T-helper 2 cell treated with Interferon-gamma antibody and Interleukin-4, amounts not matched to agents 100 ng/mL and 5 ng/mL, for 36 hours (primary cell): Measurements from ENCODE around the gene CMIP. TPM values are rescaled to one million over a fixed set of nuclear protein-coding genes. Genes with fewer than 3 reads are reported as not detected.

Experiments used
- intact Hi-C: fragments of 100-400 bp; cut with micrococcal nuclease; formaldehyde crosslinking; loops from one replicate; pipeline ENCODE4 v1.15.1; 2023
- total RNA-seq: library from RNA; stranded (reverse); gene quantifications from 2 replicates; pipeline ENCODE4 v1.2.3, GENCODE V29; 2022

The CMIP gene
- total RNA-seq, 1 donor from 2014 or later, result 64.3 TPM

DNA sequence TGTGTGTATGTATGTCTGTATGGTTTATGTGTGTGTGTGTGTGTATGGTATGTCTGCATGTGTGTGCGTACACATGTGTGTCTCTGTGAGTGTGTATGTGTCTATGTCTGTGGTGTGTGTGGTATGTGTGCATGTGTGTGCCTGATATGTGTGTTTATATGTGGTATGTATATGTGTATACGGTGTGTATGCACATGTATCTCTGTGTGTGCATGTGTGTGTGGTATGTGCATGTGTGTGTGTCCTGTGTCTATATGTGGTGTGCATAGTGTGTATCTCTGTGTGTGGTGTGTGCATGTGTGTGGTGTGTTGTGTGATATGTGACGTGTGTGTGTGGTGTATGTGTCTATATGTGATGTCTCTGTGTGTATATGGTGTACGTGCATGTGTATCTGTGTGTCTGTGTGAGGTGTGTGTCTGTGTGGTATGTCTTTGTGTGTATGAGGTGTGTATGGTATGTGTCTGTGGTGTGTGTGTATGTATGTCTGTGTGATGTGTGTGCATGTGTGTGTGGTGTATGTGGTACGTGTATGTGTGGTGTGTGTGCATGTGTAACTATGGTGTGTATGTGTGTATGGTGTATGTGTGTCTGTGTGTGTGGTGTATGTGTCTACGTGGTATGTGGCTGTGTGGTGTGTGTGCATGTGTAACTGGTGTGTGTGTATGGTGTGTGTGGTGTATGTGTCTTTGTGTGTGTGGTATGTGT, 170.2 kb downstream of the CMIP start:
- intact Hi-C loops, result loop anchor here (5.0 to 10.0 kb wide), 3 partner anchors 90 to 213 kb away; no protein-coding TSS in a partner anchor

DNA sequence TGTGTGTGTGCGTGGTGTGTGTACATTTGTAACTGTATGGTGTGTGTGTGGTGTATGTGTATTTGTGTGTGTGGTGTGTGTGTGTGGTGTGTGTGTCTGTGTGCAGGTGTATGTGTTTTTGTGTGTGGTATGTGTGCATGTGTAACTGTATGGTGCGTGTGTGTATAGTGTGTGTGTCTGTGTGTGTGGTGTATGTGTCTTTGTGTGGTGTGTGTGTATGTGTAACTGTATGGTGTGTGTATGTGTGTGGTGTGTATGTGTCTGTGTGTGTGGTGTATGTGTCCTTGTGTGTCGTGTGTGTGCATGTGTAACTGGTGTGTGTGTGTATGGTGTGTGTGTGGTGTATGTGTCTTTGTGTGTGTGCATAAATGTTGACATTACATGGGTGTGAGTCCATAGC, 170.8 kb downstream of the CMIP start:
- intact Hi-C loops, result loop anchor here (5.0 to 10.0 kb wide), 3 partner anchors 91 to 213 kb away; no protein-coding TSS in a partner anchor

DNA sequence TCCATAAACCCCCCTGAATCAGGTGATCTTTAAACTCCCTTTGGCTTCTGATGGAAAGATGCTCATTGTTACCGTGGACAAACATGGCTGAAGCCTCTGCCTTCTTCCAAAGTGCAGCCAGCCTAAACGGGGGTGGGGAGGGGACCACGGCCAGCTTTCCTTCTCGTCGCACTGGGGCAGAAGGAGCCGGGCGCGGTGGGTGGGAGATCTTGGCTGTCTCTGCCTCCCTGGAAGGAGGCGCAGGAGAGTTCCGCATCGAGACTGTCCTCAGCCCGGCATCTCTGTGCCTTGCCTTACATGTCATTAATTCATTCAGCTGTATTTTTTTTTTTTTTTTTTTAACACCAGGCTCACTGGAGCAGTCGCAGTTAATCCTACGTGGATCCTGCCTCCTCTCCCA, 171.2 kb downstream of the CMIP start:
- intact Hi-C loops, result loop anchor here (1.0 to 10.0 kb wide), 4 partner anchors 16 to 214 kb away; no protein-coding TSS in a partner anchor

DNA sequence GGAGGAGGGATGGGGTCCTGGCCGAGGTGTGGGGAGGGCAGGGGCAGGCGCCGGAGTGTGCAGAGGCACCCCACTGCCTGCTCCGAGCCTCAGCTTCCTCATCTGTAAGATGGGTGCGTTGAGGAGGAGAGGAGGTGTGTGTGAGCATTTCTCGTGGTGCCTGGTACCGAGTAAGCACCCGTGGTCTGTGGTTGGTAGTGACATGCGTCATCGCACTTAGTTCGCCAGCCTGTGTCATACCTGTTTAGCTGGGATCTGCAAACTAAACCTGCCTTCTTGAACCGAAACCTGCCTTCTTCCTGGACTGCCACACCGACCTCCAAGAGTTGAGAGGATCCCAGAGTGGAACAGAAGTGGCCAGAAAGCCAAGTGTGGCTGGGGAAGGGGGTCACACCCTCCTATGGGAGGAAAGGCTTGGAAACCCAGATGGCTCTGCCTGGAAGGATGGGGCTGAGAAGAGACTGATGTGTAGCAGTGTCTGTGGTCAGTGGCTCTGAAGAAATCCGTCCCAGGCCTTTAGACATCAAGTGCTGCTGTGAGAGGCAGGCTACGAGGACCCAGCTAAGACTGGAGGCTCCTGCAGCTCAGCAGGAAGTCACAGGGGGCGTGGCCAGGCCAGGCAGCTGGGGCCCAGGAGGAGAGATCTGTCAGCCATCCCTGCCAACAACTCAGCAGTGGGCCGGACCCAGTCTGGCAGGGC, 171.9 kb downstream of the CMIP start:
- intact Hi-C loops, result loop anchor here (1.0 to 10.0 kb wide), 4 partner anchors 16 to 214 kb away; no protein-coding TSS in a partner anchor

DNA sequence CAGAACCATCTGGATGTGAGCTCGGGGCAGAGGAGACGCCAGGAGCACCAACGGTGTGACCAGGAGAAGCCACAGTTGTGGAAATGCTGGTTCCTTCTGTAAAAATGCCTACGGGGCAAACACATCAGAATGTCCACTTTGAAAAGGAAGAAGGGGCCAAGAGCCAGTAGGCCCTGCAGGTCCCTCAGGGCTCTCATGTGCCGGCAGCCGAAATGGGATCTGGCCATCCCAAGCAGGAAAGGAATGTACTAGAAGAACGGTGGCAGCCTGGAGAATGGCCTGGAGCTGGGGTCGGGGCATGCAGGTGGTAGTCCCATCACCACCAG, 172.4 kb downstream of the CMIP start:
- intact Hi-C loops, result loop anchor here (5.0 to 10.0 kb wide), 3 partner anchors 92 to 215 kb away; no protein-coding TSS in a partner anchor

DNA sequence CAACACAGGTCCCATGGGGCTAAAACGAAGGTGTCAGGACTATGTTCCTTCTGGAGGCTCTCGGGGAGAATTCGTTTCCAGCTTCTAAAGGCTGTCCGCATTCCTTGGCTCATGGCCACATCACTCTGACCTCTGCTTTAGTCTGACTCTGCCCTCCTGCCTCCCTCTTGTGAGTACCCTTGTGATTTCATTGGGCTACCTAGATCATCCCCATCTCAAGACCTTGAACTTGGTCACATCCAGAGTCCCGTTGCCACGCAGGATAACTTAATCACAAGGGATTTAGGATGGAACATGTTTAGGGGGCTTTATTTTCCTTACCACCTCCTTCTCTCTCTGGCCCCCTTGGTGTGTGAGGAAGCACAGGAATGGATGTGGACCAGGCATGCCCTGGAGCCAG, 173.6 kb downstream of the CMIP start:
- intact Hi-C loops, result loop anchor here (5.0 to 10.0 kb wide), 3 partner anchors 93 to 216 kb away; no protein-coding TSS in a partner anchor

DNA sequence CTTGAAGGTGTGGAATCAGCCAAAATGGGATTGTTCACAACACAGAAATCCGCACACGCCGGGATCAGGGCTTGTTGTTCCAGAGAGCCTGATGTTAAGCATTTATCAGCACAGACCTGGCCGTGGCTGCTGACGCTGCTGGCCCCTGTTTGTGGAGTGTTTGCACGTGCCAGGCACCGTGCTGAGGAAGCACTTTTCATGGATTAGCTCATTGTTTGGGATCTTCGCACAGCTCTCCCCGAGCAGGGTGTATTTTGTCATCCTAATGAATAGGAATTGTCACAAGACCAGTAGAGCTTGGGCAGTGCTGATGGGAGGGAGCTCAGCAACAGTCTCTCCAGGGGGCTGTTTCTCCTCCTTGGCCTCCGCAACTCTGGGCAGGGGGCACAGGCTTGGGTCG, 174.1 kb downstream of the CMIP start:
- intact Hi-C loops, result loop anchor here (5.0 to 10.0 kb wide), 3 partner anchors 94 to 216 kb away; no protein-coding TSS in a partner anchor

DNA sequence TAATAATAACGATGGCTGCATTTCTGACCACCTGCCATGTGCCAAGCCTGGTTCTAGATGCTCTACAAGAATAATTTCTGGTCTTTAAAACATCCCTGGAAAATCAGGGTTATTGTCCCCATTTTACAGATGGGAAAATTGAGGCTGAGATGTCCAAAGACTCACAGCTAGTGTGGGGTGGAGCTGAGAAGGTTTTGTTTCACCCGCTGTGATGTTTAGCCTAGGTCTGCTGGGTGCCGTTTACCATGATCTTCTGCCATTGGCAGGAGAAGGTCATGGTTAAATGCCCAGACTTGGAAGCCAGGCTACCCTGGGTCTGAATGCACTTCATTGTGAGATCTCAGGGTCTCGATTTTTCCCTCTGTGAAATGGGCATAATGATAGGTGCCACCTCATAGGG, 175.4 kb downstream of the CMIP start:
- intact Hi-C loops, result no loop called here

DNA sequence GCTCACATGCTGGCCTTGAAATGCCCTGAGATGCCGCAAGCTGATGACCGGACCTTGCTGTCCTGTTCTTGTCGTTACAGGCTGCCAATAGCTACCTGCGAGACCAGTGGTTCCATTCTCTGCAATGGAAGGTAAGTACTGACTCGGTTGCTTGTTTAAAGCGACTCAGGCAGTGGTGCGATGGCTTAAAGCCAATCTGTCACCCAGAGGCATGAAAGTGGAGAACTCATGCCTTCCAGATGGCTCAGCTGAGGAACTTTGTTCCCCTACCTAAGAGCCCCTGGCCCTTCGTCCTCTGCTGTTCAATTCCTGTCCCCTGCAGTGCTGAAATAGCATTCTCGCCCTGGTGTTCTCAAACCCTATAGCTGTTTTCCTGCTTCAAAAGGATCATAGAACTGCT, 176.2 kb downstream of the CMIP start:
- intact Hi-C loops, result no loop called here

DNA sequence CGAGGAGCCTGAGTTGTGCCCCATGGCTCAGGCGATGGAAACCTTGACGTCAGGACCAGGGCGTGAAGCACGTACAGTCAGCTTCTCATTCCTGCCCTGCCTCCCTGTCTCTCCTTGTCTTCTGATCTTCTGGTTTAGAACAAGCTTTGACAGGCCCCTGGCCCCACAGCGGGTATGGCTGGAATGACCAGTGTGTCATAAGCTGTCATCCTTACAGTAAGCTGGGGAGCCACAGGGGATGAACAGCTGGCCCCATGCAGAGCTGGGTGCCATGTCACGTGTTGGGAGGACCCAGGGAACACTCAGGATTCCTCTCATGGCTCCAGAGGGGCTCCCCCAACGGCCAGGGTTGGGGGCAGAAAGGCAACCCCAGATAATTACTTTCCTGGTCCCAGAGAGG, 176.9 kb downstream of the CMIP start:
- intact Hi-C loops, result no loop called here

DNA sequence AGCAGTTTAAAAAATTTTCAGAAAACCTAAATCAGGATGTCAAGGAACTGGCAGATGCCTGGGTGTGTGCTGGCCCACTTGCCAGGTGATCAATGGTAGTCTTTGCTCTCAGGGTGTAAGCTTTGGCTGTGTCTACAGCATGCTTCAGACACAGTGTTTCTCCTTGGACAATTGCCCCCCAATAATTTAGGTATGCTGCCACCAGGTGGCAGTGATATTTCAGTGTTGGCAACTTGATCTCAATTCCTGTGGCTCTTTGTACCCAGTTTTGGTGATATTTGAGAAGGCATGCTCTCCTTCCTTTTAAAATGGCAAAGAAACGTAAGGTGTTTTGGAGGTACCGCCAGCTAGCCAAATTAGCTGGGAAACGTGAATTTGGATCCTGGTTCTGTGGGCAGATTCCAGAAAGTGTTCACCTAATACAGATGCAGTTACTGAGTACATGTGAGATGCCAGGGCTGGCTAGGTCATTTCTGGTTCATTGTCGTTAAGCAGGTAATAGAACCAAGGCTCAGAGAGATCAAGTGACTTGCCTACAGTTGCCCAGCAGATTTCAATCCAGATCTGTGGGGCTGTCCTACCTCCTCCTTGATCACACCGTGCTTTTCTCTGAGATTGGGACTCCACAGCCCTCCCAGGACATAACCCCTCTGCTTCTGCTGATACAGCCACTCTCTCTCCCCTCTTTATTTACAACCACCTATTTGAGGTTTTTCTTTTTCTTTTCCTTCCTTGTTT, 178.9 kb downstream of the CMIP start:
- intact Hi-C loops, result loop anchor here (1.0 kb wide), 3 partner anchors 74 to 115 kb away; no protein-coding TSS in a partner anchor

DNA sequence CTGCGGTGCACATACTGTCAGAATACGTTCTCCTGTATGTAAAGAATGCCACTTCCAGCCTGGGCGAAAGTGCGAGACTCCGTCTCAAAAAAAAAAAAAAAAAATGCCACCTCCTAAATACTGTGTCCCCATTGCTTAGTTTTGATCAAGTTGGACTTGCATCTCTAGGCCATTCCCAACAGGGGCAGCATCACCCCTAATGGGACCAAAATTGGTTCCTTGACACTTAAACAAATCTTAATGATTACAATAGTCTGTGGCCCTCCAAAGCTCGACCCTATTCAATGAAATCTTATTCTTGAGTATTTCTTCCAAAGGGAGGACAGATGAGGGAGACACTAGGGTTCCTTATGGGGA, 179.8 kb downstream of the CMIP start:
- intact Hi-C loops, result no loop called here

DNA sequence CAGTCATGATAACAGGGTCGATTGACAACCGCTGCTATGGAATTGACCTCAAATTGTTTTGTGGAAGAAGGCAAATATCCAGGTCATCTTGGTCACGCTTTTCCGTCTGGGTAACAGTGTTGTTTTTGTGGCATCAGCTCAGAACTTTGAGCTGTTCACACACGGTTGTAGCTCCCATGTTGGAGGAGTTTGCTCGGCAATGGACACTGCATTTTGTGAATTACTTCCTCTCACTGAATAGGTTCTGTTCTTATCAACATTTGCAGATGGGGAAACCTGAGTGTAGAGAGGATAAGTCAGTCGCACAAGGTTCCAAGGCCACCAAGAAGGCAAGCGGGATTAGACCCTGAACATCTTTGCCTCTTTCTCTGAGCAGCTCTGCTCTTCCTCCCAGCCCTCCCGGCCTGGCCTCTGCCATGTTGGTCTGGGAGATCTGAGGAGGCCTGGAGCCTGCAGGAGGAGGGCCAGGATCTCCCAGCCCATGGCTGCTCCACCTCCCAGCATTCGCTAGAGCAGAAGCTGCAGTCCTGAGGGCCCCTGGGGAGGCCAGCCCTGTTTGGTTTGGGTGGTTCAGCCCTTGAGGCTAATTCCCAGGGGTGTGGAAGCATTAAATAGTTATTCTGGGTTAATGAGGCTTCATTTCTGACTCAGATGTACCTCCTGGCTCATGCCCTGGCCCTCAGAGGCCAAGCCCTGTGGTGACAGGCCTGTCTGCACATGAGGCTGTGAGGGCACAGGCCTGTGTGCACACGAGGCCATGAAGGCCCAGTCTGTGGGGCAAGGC, 180.3 kb downstream of the CMIP start:
- intact Hi-C loops, result no loop called here

DNA sequence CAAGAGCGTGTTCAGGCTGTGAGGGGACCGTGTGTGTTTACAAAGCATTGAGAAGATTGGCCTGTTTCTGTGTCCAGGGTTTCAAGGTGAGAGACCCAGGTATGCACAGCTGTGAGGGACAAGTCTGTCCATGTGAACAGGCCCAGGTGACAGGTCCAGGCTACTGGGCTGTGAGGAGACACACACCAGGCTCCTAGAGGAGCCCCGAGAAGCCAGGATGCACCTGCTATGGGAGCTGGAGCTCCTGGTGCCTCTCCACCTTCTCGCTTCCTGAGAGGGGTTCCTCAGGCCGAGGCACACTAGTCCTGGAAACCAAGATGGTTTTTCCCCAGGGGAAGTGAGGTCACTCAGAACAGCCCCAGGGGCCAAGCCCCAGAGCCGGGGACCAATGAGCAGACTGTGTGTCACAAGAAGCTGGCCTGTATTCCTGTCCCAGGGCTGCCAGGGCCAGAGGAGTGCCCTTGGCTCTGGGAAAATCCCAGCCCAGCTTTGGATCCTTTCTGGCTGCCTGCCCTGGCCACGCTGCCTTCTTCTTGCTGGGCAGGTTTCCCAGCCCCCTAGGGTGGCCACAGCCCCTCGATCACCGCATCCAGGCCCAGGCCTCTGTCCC, 181.0 kb downstream of the CMIP start:
- intact Hi-C loops, result no loop called here

DNA sequence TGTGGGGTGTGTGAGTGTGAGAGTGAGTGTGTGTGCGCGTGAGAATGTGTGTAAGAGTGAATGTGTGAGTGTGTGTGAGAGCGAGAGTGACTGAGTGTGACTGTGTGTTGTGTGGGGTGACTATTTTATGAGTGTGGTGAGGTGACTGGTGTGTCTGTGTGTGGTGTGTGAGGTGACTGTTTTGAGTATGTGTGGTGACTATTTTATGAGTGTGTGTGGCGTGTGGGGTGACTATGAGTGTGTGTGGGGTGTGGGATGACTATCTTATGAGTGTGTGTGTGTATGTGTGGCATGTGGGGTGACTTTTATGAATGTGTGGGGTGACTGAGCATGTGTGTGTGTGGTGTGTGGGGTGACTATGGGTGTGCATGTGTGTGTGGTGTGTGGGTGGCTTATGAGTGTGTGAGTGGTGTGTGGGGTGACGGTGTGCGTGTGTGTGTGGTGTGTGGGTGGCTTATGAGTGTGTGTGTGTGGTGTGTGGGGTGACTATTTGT, 181.6 kb downstream of the CMIP start:
- intact Hi-C loops, result no loop called here

DNA sequence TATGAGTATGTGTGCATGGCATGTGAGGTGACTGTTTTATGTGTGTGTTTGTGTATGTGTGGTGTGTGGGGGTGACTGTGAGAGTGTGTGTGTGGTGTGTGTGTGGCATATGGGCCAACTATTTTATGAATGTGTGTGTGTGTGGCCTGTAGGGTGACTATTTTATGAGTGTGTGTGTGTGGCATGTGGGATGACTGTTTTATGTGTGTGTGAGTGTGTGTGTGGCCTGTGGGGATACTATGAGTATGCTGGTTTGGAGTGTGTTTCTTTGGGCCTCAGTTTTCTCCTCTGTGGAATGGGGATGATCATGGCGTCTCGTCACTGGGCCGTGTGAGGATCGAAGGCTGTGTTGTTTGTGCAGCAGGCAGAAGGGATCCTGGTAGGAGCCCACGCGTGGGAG, 182.4 kb downstream of the CMIP start:
- intact Hi-C loops, result no loop called here

DNA sequence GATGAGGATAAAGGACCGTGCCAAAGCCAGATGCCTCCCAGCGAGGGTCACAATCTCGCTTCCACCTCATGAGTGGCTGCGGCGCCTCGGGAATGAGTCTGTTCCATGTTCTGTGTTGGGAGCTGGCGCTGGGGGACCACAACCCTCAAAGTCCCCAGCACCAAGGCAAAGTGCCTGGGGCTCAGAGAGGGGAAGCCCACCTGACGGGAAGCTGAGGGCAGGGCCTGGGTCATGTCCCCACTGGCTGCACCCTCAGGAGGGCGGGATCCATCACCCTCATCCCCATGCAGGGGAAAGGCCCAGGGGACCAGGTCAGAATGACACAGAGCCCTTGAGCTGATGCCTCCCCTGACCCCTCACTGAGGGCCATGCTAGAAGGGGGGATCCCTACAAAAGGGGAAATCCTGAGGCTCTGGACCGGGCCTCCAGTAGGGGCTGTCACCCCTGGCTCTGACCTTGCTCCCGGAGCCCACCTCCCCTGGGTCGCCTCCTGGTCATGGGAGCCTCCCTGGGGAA, 183.2 kb downstream of the CMIP start:
- intact Hi-C loops, result no loop called here

DNA sequence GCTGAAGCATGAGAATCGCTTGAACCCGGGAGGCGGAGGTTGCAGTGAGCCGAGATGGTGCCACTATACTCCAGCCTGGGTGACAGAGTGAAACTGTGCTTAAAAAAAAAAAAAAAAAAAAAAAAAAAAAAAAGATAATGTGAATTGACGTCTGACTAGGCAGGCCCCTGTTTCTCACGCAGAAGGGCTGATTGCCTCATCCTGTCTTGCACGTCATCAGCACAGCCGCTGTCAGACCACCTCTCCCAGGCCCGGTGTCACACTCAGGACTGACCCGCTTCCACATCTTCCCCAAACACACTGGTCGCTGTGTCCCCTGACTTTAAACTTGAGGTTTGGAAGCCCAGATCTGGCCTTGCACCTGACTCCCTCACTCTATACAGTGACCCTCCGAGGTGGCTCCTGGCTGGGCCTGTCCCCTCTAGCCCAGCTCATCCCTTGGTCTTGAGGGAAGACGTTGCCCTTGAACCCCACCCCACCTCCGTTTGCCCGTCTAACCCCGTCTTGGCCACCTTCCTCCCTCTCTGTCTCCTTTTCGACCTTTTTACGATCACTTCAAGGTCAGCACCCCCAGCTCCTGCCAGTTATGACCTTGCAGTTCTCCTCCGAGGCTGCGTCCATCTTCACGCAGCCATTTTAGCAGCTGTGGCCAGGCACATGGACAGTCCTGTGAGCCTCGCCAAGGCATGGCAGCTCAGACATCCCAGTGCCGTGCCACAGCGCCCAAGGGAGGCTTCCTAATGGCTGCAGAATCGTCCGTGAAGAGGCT, 184.6 kb downstream of the CMIP start:
- intact Hi-C loops, result no loop called here

DNA sequence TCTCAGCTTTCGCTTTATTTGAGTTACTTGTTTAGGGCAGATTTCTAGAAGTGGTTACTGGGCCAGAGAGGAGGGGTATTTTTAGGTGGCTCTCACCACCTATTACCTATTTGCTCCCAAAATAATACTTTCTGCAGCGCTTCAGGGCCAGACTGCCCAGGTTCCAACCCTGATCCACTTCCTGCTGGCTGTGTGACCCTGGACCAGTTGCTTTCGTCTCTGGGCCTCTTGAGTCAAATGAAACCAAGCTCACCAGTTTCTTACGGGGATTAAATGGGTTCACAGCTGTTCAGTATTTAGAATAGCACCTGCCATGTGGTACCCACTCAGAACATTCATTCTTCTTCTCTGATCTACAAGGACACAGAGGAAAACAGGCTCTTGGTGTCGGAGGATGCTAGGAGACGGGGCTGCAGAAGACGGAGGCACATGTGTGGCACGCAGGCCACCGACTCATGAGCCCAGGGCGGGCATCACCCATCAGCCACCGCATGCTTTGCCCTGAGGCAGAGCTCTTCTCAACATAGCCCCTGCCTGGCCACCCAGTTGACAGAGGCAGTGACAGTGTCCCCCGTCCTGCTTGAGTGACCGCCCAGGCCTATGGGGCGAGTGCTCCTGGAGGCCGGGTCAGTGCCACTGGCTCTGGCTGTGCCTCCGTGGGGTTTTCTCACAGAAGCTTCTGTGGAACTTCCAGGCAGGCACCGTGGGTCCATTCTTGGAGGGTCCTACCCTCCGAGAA, 185.5 kb downstream of the CMIP start:
- intact Hi-C loops, result loop anchor here (5.0 kb wide), 1 partner anchor 87 kb away; no protein-coding TSS in a partner anchor
